OCI-LY3 (cell line): Measurements from ENCODE around the gene ZFAND3.
A peak's percentile ranks its signal among the peaks of the same experiment; 100 is the strongest.

ENCODE experiments used
- CTCF ChIP-seq: fragments of 200-600, 300-600 bp; sonication (generic); IDR thresholded peaks from 2 replicates; pipeline ENCODE4 v1.5.1; 2014; ENCODE audit warnings: antibody characterized with exemption, low read length, low read depth
- EZH2phosphoT487 ChIP-seq: fragments of 200-600 bp; shearing (Covaris generic); IDR thresholded peaks from 2 replicates; pipeline ENCODE4 v1.6.1; 2018; ENCODE audit warnings: antibody characterized with exemption, mixed run types, low read depth

- TF ChIP-seq CTCF (peak; percentile 41), EZH2phosphoT487 (no peak)
Measured at GRCh38 chr6:38143191-38144150, 323.9 kb downstream of the ZFAND3 start.
